Endothelial cell of umbilical vein (primary cell): ENCODE data around the gene TBL1Y. TPM values are rescaled to one million over a fixed set of nuclear protein-coding genes. Genes with fewer than 3 reads are reported as not detected.

Source experiments
- BruUV-seq: library from RNA; stranded (reverse); fragments of 400-500 nt; replicated peaks from 2 replicates; lab custom pipeline; 2021; lab: Mats Ljungman, UMichigan
- CTCF ChIA-PET: fragments of 300-600, 350-600 bp; sonication (Branson Sonifier 250); formaldehyde crosslinking; loops from one replicate; lab custom pipeline; 2021; ENCODE audit warnings: antibody characterized with exemption, inconsistent platforms; lab: Charles Lee
- POLR2A ChIA-PET: fragments of 300-600, 350-600 bp; sonication (Branson Sonifier 250); formaldehyde crosslinking; loops from one replicate; lab custom pipeline; 2021; ENCODE audit warnings: antibody characterized with exemption, inconsistent platforms; lab: Charles Lee
- DNase-seq: peaks from one replicate; pipeline ENCODE4 v3.0.0-alpha.2; 2011; ENCODE audit warnings: low read depth, low spot score
- FAIRE-seq: peaks from 2 replicates; lab custom pipeline; 2011; peaks lifted over from hg19 to GRCh38; lab: Jason Lieb, UNC
- H2AFZ ChIP-seq: 2 replicates; pipeline ENCODE4 v1.6.0; 2012; ENCODE audit warnings: low read depth, low read length, control low read depth, inconsistent platforms
- H3K27ac ChIP-seq: 2 replicates; pipeline ENCODE4 v1.5.1; 2011; ENCODE audit warnings: low read depth, mild to moderate bottlenecking, control low read depth, low read length, moderate library complexity; ENCODE audit not compliant: insufficient read depth
- H3K27me3 ChIP-seq, 2 experiments: 2 replicates each; pipeline versions ENCODE4 v1.6.0 to v1.6.1; 2011; ENCODE audit warnings: low read length in 2 of 2, mixed read lengths in 1 of 2; ENCODE audit not compliant: control insufficient read depth in 2 of 2, insufficient read depth in 2 of 2
- H3K36me3 ChIP-seq, 2 experiments: 2 replicates in 1 of 2; 3 replicates in 1 of 2; pipeline ENCODE4 v1.5.1; 2011; ENCODE audit warnings: low read length in 2 of 2, mild to moderate bottlenecking in 1 of 2, moderate library complexity in 1 of 2; ENCODE audit not compliant: control insufficient read depth in 2 of 2, insufficient read depth in 2 of 2; ENCODE audit errors: extremely low read depth in 1 of 2
- H3K4me1 ChIP-seq: 3 replicates; pipeline ENCODE4 v1.5.1; 2011; ENCODE audit warnings: mild to moderate bottlenecking, low read length; ENCODE audit not compliant: control insufficient read depth, insufficient read depth; ENCODE audit errors: extremely low read depth
- H3K4me2 ChIP-seq: 2 replicates; pipeline ENCODE4 v1.6.1; 2011; ENCODE audit warnings: low read length, control low read depth, mixed read lengths; ENCODE audit not compliant: insufficient read depth
- H3K4me3 ChIP-seq, 3 experiments: fragments of 200-600 bp in 1 of 3; sonication (generic), shearing (Covaris generic) in 1 of 3; replicated peaks in 1 of 3; 2 replicates each; pipeline ENCODE4 v1.5.1; 2011 to 2016; ENCODE audit warnings: control low read depth in 3 of 3, low read length in 3 of 3, mild to moderate bottlenecking in 2 of 3, inconsistent platforms in 1 of 3, low read depth in 1 of 3, moderate library complexity in 1 of 3; ENCODE audit not compliant: insufficient read depth in 1 of 3
- H3K79me2 ChIP-seq: 2 replicates; pipeline ENCODE4 v1.6.0; 2012; ENCODE audit warnings: low read length, inconsistent platforms; ENCODE audit not compliant: control insufficient read depth, insufficient read depth
- H3K9ac ChIP-seq: replicated peaks from 2 replicates; pipeline ENCODE3; 2011; ENCODE audit warnings: low read length, control low read depth; ENCODE audit not compliant: insufficient read depth; ENCODE audit errors: extremely low read depth
- H3K9me1 ChIP-seq: replicated peaks from 3 replicates; pipeline ENCODE4 v1.6.0; 2011; ENCODE audit warnings: mild to moderate bottlenecking, low read length; ENCODE audit not compliant: control insufficient read depth, insufficient read depth; ENCODE audit errors: extremely low read depth
- H3K9me3 ChIP-seq: replicated peaks from 2 replicates; pipeline ENCODE4 v1.5.1; 2012; ENCODE audit warnings: low read length, inconsistent platforms; ENCODE audit not compliant: control insufficient read depth, insufficient read depth
- H4K20me1 ChIP-seq: replicated peaks from 2 replicates; pipeline ENCODE3; 2011; ENCODE audit warnings: mild to moderate bottlenecking, low read length; ENCODE audit not compliant: control insufficient read depth, insufficient read depth; ENCODE audit errors: extremely low read depth
- EZH2 ChIP-seq: IDR thresholded peaks from 2 replicates; pipeline ENCODE4 v1.6.1; 2012; ENCODE audit warnings: borderline replicate concordance, low read depth, mild to moderate bottlenecking, moderate library complexity, low read length, inconsistent platforms; ENCODE audit not compliant: severe bottlenecking
- FOS ChIP-seq: IDR thresholded peaks from 2 replicates; pipeline ENCODE4 v1.6.1; 2011; ENCODE audit warnings: mild to moderate bottlenecking, low read length, moderate library complexity, borderline replicate concordance; ENCODE audit not compliant: insufficient read depth
- GATA2 ChIP-seq: IDR thresholded peaks from 2 replicates; pipeline ENCODE4 v1.7.0; 2011; ENCODE audit warnings: low read depth, mild to moderate bottlenecking, moderate library complexity, mixed read lengths, low read length; ENCODE audit not compliant: insufficient read length, insufficient read depth
- JUN ChIP-seq: IDR thresholded peaks from 2 replicates; pipeline ENCODE4 v1.6.1; 2011; ENCODE audit warnings: borderline replicate concordance, low read depth; ENCODE audit not compliant: insufficient read length, insufficient read depth
- MYC ChIP-seq: IDR thresholded peaks from one replicate; pipeline ENCODE4 v1.6.1; 2011; ENCODE audit warnings: mild to moderate bottlenecking, low read depth, low read length
- POLR2AphosphoS5 ChIP-seq: IDR thresholded peaks from 2 replicates; pipeline ENCODE4 v1.6.1; 2012; ENCODE audit warnings: low read depth, mild to moderate bottlenecking, control low read depth, low read length, moderate library complexity; ENCODE audit not compliant: insufficient read depth
- dilution Hi-C: fragments of 300-500 bp; cut with MboI; formaldehyde crosslinking; loops from one replicate; pipeline ENCODE4 v1.15.0; 2019; ENCODE audit warnings: low sequenced_read_pairs; ENCODE audit not compliant: extremely low pct_ligation_motif_present
- intact Hi-C: fragments of 100-400 bp; cut with micrococcal nuclease; formaldehyde crosslinking; loops from one replicate; pipeline ENCODE4 v1.10.0; 2022
- polyA plus RNA-seq, 4 experiments: library from polyadenylated mRNA; depleted of rRNA in 3 of 4; stranded (reverse) in 3 of 4; unstranded in 1 of 4; fragments of >200 nt; gene quantifications; 2 replicates each; pipeline versions ENCODE4 v1.2.1 to v1.2.3, GENCODE V29; 2011 to 2012; ENCODE audit warnings: missing spikeins in 1 of 4
- total RNA-seq: library from RNA; stranded (reverse); gene quantifications from 2 replicates; pipeline ENCODE4 v1.2.3, GENCODE V29; 2021
- TF ChIP-seq, protein P1 (sequence below): IDR thresholded peaks from 2 replicates; pipeline ENCODE4 v1.6.1; 2011; ENCODE audit not compliant: insufficient read depth, insufficient read length
- TF ChIP-seq, protein P2 (sequence below), 2 donors: IDR thresholded peaks; 1 replicate in 1 of 2; 2 replicates in 1 of 2; pipeline ENCODE4 v1.5.1; 2011; ENCODE audit warnings: low read length in 2 of 2, mild to moderate bottlenecking in 2 of 2, moderate library complexity in 2 of 2, control low read depth in 1 of 2, inconsistent platforms in 1 of 2, low read depth in 1 of 2; ENCODE audit not compliant: insufficient read depth in 1 of 2; ENCODE audit errors: extremely low read depth in 1 of 2

TBL1Y gene
- total and polyA plus RNA-seq, 2 donors (not counting 3 experiments of a cell fraction or from before 2014, with no cell fraction given), result not detected

DNA sequence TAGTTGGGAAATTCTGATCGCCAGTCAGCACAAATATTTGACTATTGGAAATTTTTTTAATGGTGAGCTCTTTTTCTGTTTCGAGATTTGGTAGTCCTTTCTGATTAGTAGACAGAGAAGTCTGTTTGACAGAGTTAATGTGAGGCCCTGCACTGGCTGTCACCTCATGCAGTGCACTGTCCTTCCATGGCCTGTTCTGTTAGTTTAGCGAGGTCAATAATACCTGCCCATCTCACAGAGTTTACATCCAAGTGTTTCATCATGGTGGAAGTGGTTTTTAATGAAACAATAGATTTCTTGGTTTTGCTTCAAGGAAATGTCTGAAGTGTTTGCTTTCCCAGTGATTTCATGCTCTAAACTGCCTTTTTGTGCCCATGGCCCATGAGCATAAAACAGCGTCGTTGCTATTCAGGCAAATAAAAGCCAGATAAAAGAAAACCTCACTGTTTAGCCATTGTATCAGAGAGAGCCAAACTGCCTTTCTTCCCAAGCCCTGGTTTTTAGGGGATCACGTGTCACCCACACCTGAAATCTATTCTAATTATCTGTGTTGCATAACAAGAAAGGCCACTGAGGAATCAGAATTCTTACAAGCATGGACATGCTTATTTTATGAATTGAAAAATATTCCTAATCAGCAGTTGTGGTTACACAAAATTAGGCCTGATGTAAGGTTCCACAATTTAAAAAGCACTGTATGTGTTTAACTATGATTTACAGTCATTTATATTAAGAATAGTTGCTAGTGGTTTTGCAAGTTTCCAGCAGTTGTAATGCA lies 98.3 kb downstream of the TBL1Y start:
- DNase-seq (no peak), FAIRE-seq (no peak)
- H3K79me2 ChIP-seq, result no peaks in the 10 kb centered on the region
- dilution Hi-C loops, result no loop called here
- H3K4me1 ChIP-seq, result no peaks in the 10 kb centered on the region
- no peaks in the 10 kb centered on the region for H3K9me1 ChIP-seq
- intact Hi-C loops, result no loop called here
- H3K4me3 ChIP-seq, result no peak overlapping the region
- BruUV-seq, result no TSS peak
- H3K27ac ChIP-seq, result no peak overlapping the region
- no peaks in the 10 kb centered on the region for H3K9me3 ChIP-seq
- H3K9ac ChIP-seq, result no peak overlapping the region
- no peaks in the 10 kb centered on the region for H3K27me3 ChIP-seq
- ChIA-PET POLR2A (no interaction called here), CTCF (no interaction called here)
- H4K20me1 ChIP-seq, result no peaks in the 10 kb centered on the region
- no peak overlapping the region for H3K4me2 ChIP-seq
- TF ChIP-seq EZH2, result no peak
- TF ChIP-seq, protein P1, sequence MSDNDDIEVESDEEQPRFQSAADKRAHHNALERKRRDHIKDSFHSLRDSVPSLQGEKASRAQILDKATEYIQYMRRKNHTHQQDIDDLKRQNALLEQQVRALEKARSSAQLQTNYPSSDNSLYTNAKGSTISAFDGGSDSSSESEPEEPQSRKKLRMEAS, result no peak
- TF ChIP-seq FOS, result no peak
- TF ChIP-seq GATA2, result no peak
- no peak for TF ChIP-seq MYC
- TF ChIP-seq, protein P2, sequence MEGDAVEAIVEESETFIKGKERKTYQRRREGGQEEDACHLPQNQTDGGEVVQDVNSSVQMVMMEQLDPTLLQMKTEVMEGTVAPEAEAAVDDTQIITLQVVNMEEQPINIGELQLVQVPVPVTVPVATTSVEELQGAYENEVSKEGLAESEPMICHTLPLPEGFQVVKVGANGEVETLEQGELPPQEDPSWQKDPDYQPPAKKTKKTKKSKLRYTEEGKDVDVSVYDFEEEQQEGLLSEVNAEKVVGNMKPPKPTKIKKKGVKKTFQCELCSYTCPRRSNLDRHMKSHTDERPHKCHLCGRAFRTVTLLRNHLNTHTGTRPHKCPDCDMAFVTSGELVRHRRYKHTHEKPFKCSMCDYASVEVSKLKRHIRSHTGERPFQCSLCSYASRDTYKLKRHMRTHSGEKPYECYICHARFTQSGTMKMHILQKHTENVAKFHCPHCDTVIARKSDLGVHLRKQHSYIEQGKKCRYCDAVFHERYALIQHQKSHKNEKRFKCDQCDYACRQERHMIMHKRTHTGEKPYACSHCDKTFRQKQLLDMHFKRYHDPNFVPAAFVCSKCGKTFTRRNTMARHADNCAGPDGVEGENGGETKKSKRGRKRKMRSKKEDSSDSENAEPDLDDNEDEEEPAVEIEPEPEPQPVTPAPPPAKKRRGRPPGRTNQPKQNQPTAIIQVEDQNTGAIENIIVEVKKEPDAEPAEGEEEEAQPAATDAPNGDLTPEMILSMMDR (IDR thresholded peaks at IDR 0.05; ENCODE audit: extremely low read depth in 1 of 2, insufficient read depth in 1 of 2, low read depth in 1 of 2, low read length in 2 of 2), result no peak
- TF ChIP-seq JUN, result no peak
- TF ChIP-seq POLR2AphosphoS5, result no peak
- H2AFZ ChIP-seq, result no peak overlapping the region
- no peaks in the 10 kb centered on the region for H3K36me3 ChIP-seq
